AG10803 (cell line): Measurements from ENCODE around the gene MYO3B.

ENCODE experiments used
- DNase-seq: peaks from one replicate; pipeline ENCODE4 v3.0.0; 2010; ENCODE audit warnings: low read depth
- H3K4me3 ChIP-seq: 2 replicates; pipeline ENCODE4 v1.5.1; 2011; ENCODE audit warnings: mild to moderate bottlenecking, low read length, control low read depth
- CTCF ChIP-seq: conservative IDR thresholded peaks from 2 replicates; pipeline ENCODE4 v1.5.1; 2011; ENCODE audit warnings: mild to moderate bottlenecking, low read length, control low read depth, inconsistent platforms

The MYO3B gene

DNA sequence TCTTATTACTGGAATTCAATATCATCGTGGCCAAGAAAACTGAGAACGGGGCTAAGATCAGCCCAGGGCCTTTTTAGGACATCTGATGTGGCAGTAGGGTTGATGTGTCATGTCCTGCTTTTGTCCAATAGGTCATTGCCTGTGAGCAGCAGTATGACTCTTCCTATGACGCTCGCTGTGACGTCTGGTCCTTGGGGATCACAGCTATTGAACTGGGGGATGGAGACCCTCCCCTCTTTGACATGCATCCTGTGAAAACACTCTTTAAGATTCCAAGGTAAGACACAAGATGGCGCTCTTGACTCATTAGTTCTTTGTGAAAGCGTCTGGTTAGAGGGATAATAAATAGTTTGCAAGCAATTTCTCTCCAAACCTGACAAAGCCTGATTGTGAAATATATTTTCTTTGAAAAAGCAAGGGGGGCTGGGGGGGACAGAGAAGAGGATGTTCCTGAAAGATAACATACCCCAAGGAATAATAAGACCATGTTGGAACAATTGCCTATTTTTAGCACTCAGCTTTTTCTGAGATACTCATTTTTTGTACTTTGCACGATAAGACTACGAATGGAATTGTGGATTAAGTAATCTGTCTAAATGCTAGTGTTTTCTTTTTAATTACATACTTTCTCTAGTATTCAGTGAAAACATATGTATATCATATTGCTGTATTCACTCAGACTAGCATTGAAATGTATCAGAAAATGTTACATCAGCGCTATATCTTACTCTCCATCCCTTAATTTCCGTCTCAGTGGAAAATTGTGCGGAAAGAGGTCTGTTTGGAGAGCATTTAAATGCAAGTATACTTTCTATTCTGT is 58.1 kb downstream of the MYO3B start:
- peak; percentile 66 for TF ChIP-seq CTCF
- peak; percentile 36 for DNase-seq
- H3K4me3 ChIP-seq = no peak overlapping the region

DNA sequence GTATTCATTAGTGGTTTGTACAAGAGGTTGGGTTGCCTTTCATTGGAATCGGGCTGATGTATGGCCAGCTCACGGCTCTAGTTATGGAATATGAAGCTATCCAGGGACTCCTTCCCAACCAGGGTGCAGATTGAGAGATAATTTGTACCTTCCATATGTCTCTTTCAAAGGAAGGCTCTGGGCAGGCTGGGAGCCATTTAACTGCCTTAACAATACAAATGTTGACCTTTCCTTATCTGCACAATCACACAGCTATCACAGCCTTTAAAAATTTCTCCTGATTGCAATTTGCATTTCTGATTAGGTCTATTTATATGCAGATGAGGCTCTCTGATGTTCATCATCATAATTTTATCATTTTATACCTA is 58.7 kb downstream of the MYO3B start:
- H3K4me3 ChIP-seq = no peak overlapping the region
- TF ChIP-seq CTCF = no peak
- no peak for DNase-seq

- TF ChIP-seq CTCF = no peak
- no peak for DNase-seq
- H3K4me3 ChIP-seq = no peak overlapping the region
Measured at GRCh38 chr2:170237572-170238120, 59.7 kb downstream of the MYO3B start.

DNA sequence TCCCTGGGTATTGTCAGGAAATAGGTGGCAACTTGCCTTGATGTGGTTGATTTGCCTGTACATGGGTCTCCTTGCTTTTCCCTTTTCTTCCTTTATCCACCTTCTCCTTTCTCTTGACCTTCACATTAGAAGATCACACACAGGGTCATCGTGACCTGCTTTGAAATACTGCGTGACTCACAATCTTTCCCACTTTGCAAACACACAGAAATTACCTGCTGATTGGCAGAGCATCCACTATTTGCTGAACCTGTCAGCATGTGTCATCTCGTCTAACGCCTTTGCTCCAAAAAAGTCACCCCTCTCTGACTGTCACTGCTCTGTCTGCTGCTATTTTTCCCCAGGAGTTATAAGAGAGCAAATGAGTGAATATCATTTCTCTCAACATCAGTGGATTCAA is 60.8 kb downstream of the MYO3B start:
- TF ChIP-seq CTCF = no peak
- DNase-seq = no peak
- no peak overlapping the region for H3K4me3 ChIP-seq

DNA sequence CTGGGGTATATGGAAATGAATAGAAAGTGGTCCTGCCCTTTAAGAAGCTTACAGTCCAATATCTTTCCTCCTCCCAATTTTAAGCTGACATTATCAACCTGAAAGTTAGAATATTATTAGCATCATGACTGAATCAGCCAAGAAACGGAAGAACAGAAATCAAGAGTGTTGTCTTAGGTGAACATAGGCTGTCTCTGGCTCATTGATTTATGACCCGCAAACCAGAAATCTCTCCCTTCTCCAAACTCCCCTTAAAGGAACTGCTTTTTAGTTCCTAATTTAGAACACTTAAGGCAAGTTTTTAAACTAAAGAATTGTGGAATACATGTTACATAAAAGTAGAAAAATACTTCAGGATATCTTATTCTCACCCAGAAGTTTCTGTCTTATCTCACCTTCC is 62.7 kb downstream of the MYO3B start:
- H3K4me3 ChIP-seq = no peak overlapping the region

DNA sequence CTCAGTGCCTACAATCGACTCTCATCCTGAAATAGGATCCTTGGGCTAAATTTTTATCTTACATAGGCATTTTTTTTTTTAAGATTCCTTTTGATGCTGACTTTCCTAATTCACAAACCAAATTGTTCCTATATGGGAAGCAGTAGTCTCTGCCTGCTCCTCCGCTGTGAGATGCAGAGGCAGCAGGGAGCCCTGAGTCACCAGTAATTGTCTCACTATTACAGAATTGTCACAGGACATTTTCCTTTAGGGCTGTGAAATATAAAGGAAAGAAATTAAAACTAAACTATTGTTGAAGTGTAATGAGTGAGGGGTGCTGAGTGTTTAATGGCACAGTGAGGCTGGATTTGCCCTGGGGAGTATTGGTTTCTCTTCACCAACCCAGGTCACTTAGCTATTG is 63.8 kb downstream of the MYO3B start:
- no peak overlapping the region for H3K4me3 ChIP-seq
- no peak for TF ChIP-seq CTCF
- no peak for DNase-seq

More for the DNA sequence above, 62.7 kb downstream of the MYO3B start:
- no peak for TF ChIP-seq CTCF
- DNase-seq = no peak
